ENCODE results near the gene FEM1C. TPM values are rescaled to one million over a fixed set of nuclear protein-coding genes. Genes with fewer than 3 reads are reported as not detected.

FEM1C gene
- total RNA-seq, 2 donors from 2014 or later = 21.3 to 26.0 TPM

GRCh38 chr5:115542651-115543364, 1.8 kb downstream of the FEM1C start:
- DNase-seq (ENCODE audit: low spot score) = no peak
- no peak for TF ChIP-seq CTCF (IDR thresholded peaks at IDR 0.05)
- peaks cover 0 to 8% of the 10 kb centered on the region in 2 donors for H3K9me3 ChIP-seq
- H3K36me3 ChIP-seq = peaks cover 32% of the 10 kb centered on the region
- H3K4me3 ChIP-seq = peak overlapping the region; percentile 86 to 87
- no peaks in the 10 kb centered on the region for H3K27me3 ChIP-seq
- H3K4me1 ChIP-seq = peaks cover 0 to 45% of the 10 kb centered on the region in 2 donors
- peak overlapping the region; percentile 98 to 99 for H3K27ac ChIP-seq

- no peak for TF ChIP-seq CTCF (IDR thresholded peaks at IDR 0.05)
- Histone ChIP-seq H3K4me3 (peak overlapping the region; percentile 86 to 87), H3K36me3 (peaks cover 32% of the 10 kb centered on the region), H3K9me3 (peaks cover 0 to 8% of the 10 kb centered on the region in 2 donors), H3K27me3 (no peaks in the 10 kb centered on the region), H3K4me1 (peaks cover 0 to 52% of the 10 kb centered on the region in 2 donors), H3K27ac (peak overlapping the region; percentile 98 to 99)
- DNase-seq (ENCODE audit: low spot score) = no peak
These were observed 2.5 kb downstream of the FEM1C start for GRCh38 chr5:115542086-115542485.

GRCh38 chr5:115541611-115542010, 3.0 kb downstream of the FEM1C start:
- Histone ChIP-seq H3K9me3 (peaks cover 0 to 8% of the 10 kb centered on the region in 2 donors), H3K4me1 (peaks cover 0 to 57% of the 10 kb centered on the region in 2 donors), H3K27me3 (no peaks in the 10 kb centered on the region), H3K4me3 (peak overlapping the region; percentile 86 to 87), H3K36me3 (peaks cover 32% of the 10 kb centered on the region), H3K27ac (peak overlapping the region; percentile 98 to 99)
- no peak for TF ChIP-seq CTCF (IDR thresholded peaks at IDR 0.05)
- no peak for DNase-seq (ENCODE audit: low spot score)

GRCh38 chr5:115535479-115536035, 9.0 kb downstream of the FEM1C start:
- H3K27ac ChIP-seq = no peak overlapping the region
- peaks cover 0 to 89% of the 10 kb centered on the region in 2 donors for H3K4me1 ChIP-seq
- no peak for TF ChIP-seq CTCF (IDR thresholded peaks at IDR 0.05)
- no peaks in the 10 kb centered on the region for H3K27me3 ChIP-seq
- H3K9me3 ChIP-seq = no peaks in the 10 kb centered on the region
- peaks cover 17% of the 10 kb centered on the region for H3K36me3 ChIP-seq
- H3K4me3 ChIP-seq = no peak overlapping the region
- DNase-seq (ENCODE audit: low spot score) = no peak

- no peak overlapping the region for H3K4me3 ChIP-seq
- H3K36me3 ChIP-seq = peaks cover 6% of the 10 kb centered on the region
- no peak overlapping the region for H3K27ac ChIP-seq
- H3K4me1 ChIP-seq = peaks cover 0 to 67% of the 10 kb centered on the region in 2 donors
- no peaks in the 10 kb centered on the region for H3K9me3 ChIP-seq
- DNase-seq (ENCODE audit: low spot score) = no peak
- TF ChIP-seq CTCF (IDR thresholded peaks at IDR 0.05) = no peak
- no peaks in the 10 kb centered on the region for H3K27me3 ChIP-seq
These were observed 12.1 kb downstream of the FEM1C start for GRCh38 chr5:115532517-115532916.
